Measurements from ENCODE around the gene EFHC1.

EFHC1 gene

GRCh38 chr6:52531834-52532233 is 111.7 kb downstream of the EFHC1 start:
- peaks cover 79% of the 10 kb centered on the region for H3K4me1 ChIP-seq (ENCODE audit: low read length)
- H3K9me3 ChIP-seq (replicated peaks; ENCODE audit: insufficient read depth, low read length) = no peaks in the 10 kb centered on the region
- 0 out of 2 replicates have a peak overlapping the region, but pooled peaks have one; percentile 4 for H3K9ac ChIP-seq (ENCODE audit: low read length)
- TF ChIP-seq EZH2 (optimal IDR thresholded peaks at IDR 0.05; ENCODE audit: low read depth, low read length) (no peak), EZH2phosphoT487 (IDR thresholded peaks at IDR 0.05; ENCODE audit: low read length) (no peak)
- 0 out of 2 replicates have a peak, but pooled peaks cover 9% of the 10 kb centered on the region for H3K36me3 ChIP-seq (replicated peaks; ENCODE audit: insufficient read depth, low read length)
- no peaks in the 10 kb centered on the region for H3K9me2 ChIP-seq (replicated peaks; ENCODE audit: insufficient read depth, low read length)
- no peak overlapping the region for H3K4me3 ChIP-seq (ENCODE audit: low read length)
- no peak for DNase-seq
- H3F3A ChIP-seq (ENCODE audit: insufficient read depth, low read length) = peaks cover 69% of the 10 kb centered on the region
- H4K20me1 ChIP-seq (ENCODE audit: insufficient read depth, low read length) = no peaks in the 10 kb centered on the region
- peaks cover 72% of the 10 kb centered on the region for H3K79me2 ChIP-seq (ENCODE audit: low read length)
- 0 out of 2 replicates have a peak overlapping the region, but pooled peaks have one; percentile 9 for H3K4me2 ChIP-seq (ENCODE audit: low read depth, low read length)
- H3K27me3 ChIP-seq (replicated peaks; ENCODE audit: insufficient read depth, low read length) = no peaks in the 10 kb centered on the region
- peak overlapping the region; percentile 98 for H3K27ac ChIP-seq (ENCODE audit: low read length)
- no peak overlapping the region for H2AFZ ChIP-seq (ENCODE audit: low read length)

DNA sequence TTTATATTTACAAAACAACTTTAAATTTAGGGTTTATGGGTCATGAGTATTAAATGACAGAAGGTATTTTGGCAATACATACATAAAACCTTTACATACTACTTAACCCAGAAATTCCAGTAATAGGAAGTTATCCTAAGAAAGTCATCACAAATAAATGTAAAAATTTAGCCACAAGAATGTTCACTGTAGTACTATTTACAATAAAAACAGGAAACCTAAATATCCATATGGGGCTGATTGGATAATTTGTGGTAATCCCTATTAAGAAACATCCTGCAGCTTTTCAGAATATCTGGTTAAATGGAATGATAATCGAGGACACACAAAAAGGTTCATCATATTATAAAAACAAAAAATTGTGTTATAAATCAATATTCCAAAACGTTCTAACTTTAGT is 112.3 kb downstream of the EFHC1 start:
- peaks cover 76% of the 10 kb centered on the region for H3F3A ChIP-seq (ENCODE audit: insufficient read depth, low read length)

GRCh38 chr6:52533491-52533890 is 113.3 kb downstream of the EFHC1 start:
- DNase-seq = no peak
- Histone ChIP-seq H3K27me3 (replicated peaks; ENCODE audit: insufficient read depth, low read length) (no peaks in the 10 kb centered on the region), H3K27ac (ENCODE audit: low read length) (peak overlapping the region; percentile 39; the same call in 1 of the 2 replicates), H4K20me1 (ENCODE audit: insufficient read depth, low read length) (no peaks in the 10 kb centered on the region), H3K36me3 (replicated peaks; ENCODE audit: insufficient read depth, low read length) (0 out of 2 replicates have a peak, but pooled peaks cover 9% of the 10 kb centered on the region), H3K79me2 (ENCODE audit: low read length) (peaks cover 66% of the 10 kb centered on the region), H3K4me1 (ENCODE audit: low read length) (peaks cover 83% of the 10 kb centered on the region), H3K4me3 (ENCODE audit: low read length) (no peak overlapping the region), H3F3A (ENCODE audit: insufficient read depth, low read length) (peaks cover 83% of the 10 kb centered on the region), H3K9ac (ENCODE audit: low read length) (no peak overlapping the region), H3K4me2 (ENCODE audit: low read depth, low read length) (no peak overlapping the region), H3K9me3 (replicated peaks; ENCODE audit: insufficient read depth, low read length) (no peaks in the 10 kb centered on the region), H3K9me2 (replicated peaks; ENCODE audit: insufficient read depth, low read length) (no peaks in the 10 kb centered on the region), H2AFZ (ENCODE audit: low read length) (no peak overlapping the region)
- TF ChIP-seq EZH2phosphoT487 (IDR thresholded peaks at IDR 0.05; ENCODE audit: low read length) (no peak), CTCF (IDR thresholded peaks at IDR 0.05; ENCODE audit: low read length) (no peak), EZH2 (optimal IDR thresholded peaks at IDR 0.05; ENCODE audit: low read depth, low read length) (no peak)

More for the DNA sequence above, 112.3 kb downstream of the EFHC1 start:
- H3K9me2 ChIP-seq (replicated peaks; ENCODE audit: insufficient read depth, low read length) = no peaks in the 10 kb centered on the region
- no peak overlapping the region for H3K4me3 ChIP-seq (ENCODE audit: low read length)
- H2AFZ ChIP-seq (ENCODE audit: low read length) = no peak overlapping the region
- H3K79me2 ChIP-seq (ENCODE audit: low read length) = peaks cover 66% of the 10 kb centered on the region
- no peaks in the 10 kb centered on the region for H4K20me1 ChIP-seq (ENCODE audit: insufficient read depth, low read length)
- no peak for DNase-seq
- H3K9me3 ChIP-seq (replicated peaks; ENCODE audit: insufficient read depth, low read length) = no peaks in the 10 kb centered on the region
- H3K27me3 ChIP-seq (replicated peaks; ENCODE audit: insufficient read depth, low read length) = no peaks in the 10 kb centered on the region
- peak overlapping the region; percentile 9; the same call in 1 of the 2 replicates for H3K4me2 ChIP-seq (ENCODE audit: low read depth, low read length)
- TF ChIP-seq EZH2 (optimal IDR thresholded peaks at IDR 0.05; ENCODE audit: low read depth, low read length) = no peak
- TF ChIP-seq CTCF (IDR thresholded peaks at IDR 0.05; ENCODE audit: low read length) = no peak
- TF ChIP-seq EZH2phosphoT487 (IDR thresholded peaks at IDR 0.05; ENCODE audit: low read length) = no peak
- no peak overlapping the region for H3K9ac ChIP-seq (ENCODE audit: low read length)
- H3K27ac ChIP-seq (ENCODE audit: low read length) = peak overlapping the region; percentile 98; the same call in 1 of the 2 replicates
- 0 out of 2 replicates have a peak, but pooled peaks cover 9% of the 10 kb centered on the region for H3K36me3 ChIP-seq (replicated peaks; ENCODE audit: insufficient read depth, low read length)
- peaks cover 83% of the 10 kb centered on the region for H3K4me1 ChIP-seq (ENCODE audit: low read length)

- H3K79me2 ChIP-seq (ENCODE audit: low read length) = peaks cover 72% of the 10 kb centered on the region
- H3K9me2 ChIP-seq (replicated peaks; ENCODE audit: insufficient read depth, low read length) = no peaks in the 10 kb centered on the region
- H3F3A ChIP-seq (ENCODE audit: insufficient read depth, low read length) = peaks cover 85% of the 10 kb centered on the region
- H2AFZ ChIP-seq (ENCODE audit: low read length) = no peak overlapping the region
- DNase-seq = no peak
- no peak overlapping the region for H3K4me3 ChIP-seq (ENCODE audit: low read length)
- 0 out of 2 replicates have a peak, but pooled peaks cover 9% of the 10 kb centered on the region for H3K36me3 ChIP-seq (replicated peaks; ENCODE audit: insufficient read depth, low read length)
- no peak overlapping the region; the same call in 1 of the 2 replicates for H3K9ac ChIP-seq (ENCODE audit: low read length)
- peak overlapping the region; percentile 91; the same call in 1 of the 2 replicates for H3K4me2 ChIP-seq (ENCODE audit: low read depth, low read length)
- TF ChIP-seq EZH2 (optimal IDR thresholded peaks at IDR 0.05; ENCODE audit: low read depth, low read length) = no peak
- TF ChIP-seq CTCF (IDR thresholded peaks at IDR 0.05; ENCODE audit: low read length) = no peak
- TF ChIP-seq EZH2phosphoT487 (IDR thresholded peaks at IDR 0.05; ENCODE audit: low read length) = no peak
- H3K4me1 ChIP-seq (ENCODE audit: low read length) = peaks cover 88% of the 10 kb centered on the region
- no peaks in the 10 kb centered on the region for H4K20me1 ChIP-seq (ENCODE audit: insufficient read depth, low read length)
- H3K27me3 ChIP-seq (replicated peaks; ENCODE audit: insufficient read depth, low read length) = no peaks in the 10 kb centered on the region
- H3K9me3 ChIP-seq (replicated peaks; ENCODE audit: insufficient read depth, low read length) = no peaks in the 10 kb centered on the region
- peak overlapping the region; percentile 99; the same call in 1 of the 2 replicates for H3K27ac ChIP-seq (ENCODE audit: low read length)
These were observed 114.2 kb downstream of the EFHC1 start for GRCh38 chr6:52534363-52534762.
